K562 (cell line): Measurements from ENCODE around the gene FOXL3.

Experiments used
- BCL6 ChIP-seq: fragments of 250-450 bp; sonication (Bioruptor Pico); IDR thresholded peaks from 2 replicates; pipeline ENCODE4 v1.4.0; 2020
- CTCF ChIP-seq, 3 experiments: IDR thresholded peaks in 2 of 3; conservative IDR thresholded peaks in 1 of 3; 2 replicates each; pipeline ENCODE4 v1.5.1; 2011 to 2012; ENCODE audit warnings: low read length in 3 of 3, mild to moderate bottlenecking in 3 of 3, control low read depth in 2 of 3, improper control_type of control experiment in 1 of 3, inconsistent platforms in 1 of 3, low read depth in 1 of 3, mixed read lengths in 1 of 3, moderate library complexity in 1 of 3; ENCODE audit not compliant: insufficient read depth in 2 of 3
- DPF2 ChIP-seq: fragments of 450-650 bp; IDR thresholded peaks from 2 replicates; pipeline ENCODE4 v1.6.1; 2016
- ELF2 ChIP-seq: fragments of 250-450 bp; sonication (Bioruptor Pico); IDR thresholded peaks from 2 replicates; pipeline ENCODE4 v1.5.0; 2021; ENCODE audit warnings: mild to moderate bottlenecking
- GABPA ChIP-seq: fragments of 200-800 bp; sonication (Bioruptor generic); conservative IDR thresholded peaks from 2 replicates; pipeline ENCODE4 v1.6.1; 2016; ENCODE audit warnings: low read depth, missing genetic modification characterization, missing compliant biosample characterization
- KDM1A ChIP-seq, 2 experiments: fragments of 450-650 bp; IDR thresholded peaks; 2 replicates each; pipeline ENCODE4 v1.6.1; 2016; ENCODE audit warnings: mild to moderate bottlenecking in 2 of 2
- NFYB ChIP-seq: IDR thresholded peaks from 2 replicates; pipeline ENCODE4 v1.6.1; 2011; ENCODE audit warnings: mild to moderate bottlenecking, moderate library complexity; ENCODE audit not compliant: insufficient read length; ENCODE audit errors: extremely low read depth
- NR2C2 ChIP-seq, 2 experiments: fragments of 200-800 bp in 1 of 2; sonication (Bioruptor generic) in 1 of 2; sonication (generic) in 1 of 2; formaldehyde crosslinking in 1 of 2; IDR thresholded peaks; 2 replicates each; pipeline versions ENCODE4 v1.6.1 to v1.8.0; 2016 to 2022; ENCODE audit warnings: mild to moderate bottlenecking in 1 of 2, missing compliant biosample characterization in 1 of 2, missing genetic modification characterization in 1 of 2, missing genetic modification reagents in 1 of 2
- POLR2A ChIP-seq: fragments of 450-650 bp; conservative IDR thresholded peaks from 2 replicates; pipeline ENCODE4 v1.6.1; 2016
- PYGO2 ChIP-seq: fragments of 450-650 bp; IDR thresholded peaks from 2 replicates; pipeline ENCODE4 v1.6.1; 2016; ENCODE audit warnings: mild to moderate bottlenecking, missing genetic modification characterization, moderate library complexity, missing compliant biosample characterization
- TBL1XR1 ChIP-seq, 2 experiments: IDR thresholded peaks; 2 replicates each; pipeline ENCODE4 v1.6.1; 2012; ENCODE audit warnings: improper control_type of control experiment in 2 of 2, low read length in 2 of 2, mild to moderate bottlenecking in 1 of 2

- TF ChIP-seq CTCF (IDR thresholded peaks at IDR 0.05 in 2 of 3, conservative IDR thresholded peaks at IDR 0.05 in 1 of 3; ENCODE audit: insufficient read depth in 2 of 3, low read depth in 1 of 3, low read length in 3 of 3): no peak
- TF ChIP-seq KDM1A (IDR thresholded peaks at IDR 0.05): no peak
- TF ChIP-seq NR2C2 (CRISPR knock-in tag; IDR thresholded peaks at IDR 0.05): no peak
- no peak for TF ChIP-seq NR2C2 (tag; IDR thresholded peaks at IDR 0.05)
- TF ChIP-seq POLR2A: no peak
- TF ChIP-seq ELF2: no peak
- no peak for TF ChIP-seq NFYB
- no peak for TF ChIP-seq TBL1XR1 (IDR thresholded peaks at IDR 0.05; ENCODE audit: low read length in 2 of 2)
- TF ChIP-seq PYGO2 (tag): no peak
- no peak for TF ChIP-seq DPF2
- no peak for TF ChIP-seq BCL6 (CRISPR knock-in tag)
- TF ChIP-seq GABPA (tag): no peak
Measured at GRCh38 chr7:303425-303824, 13.5 kb downstream of the FOXL3 start.
